ENCODE results near the gene BABAM2. TPM values are rescaled to one million over a fixed set of nuclear protein-coding genes. Genes with fewer than 3 reads are reported as not detected.

Gene BABAM2
- total RNA-seq, 6 experiments from 2014 or later = 17.1 to 39.4 (median 25.5) TPM

DNA sequence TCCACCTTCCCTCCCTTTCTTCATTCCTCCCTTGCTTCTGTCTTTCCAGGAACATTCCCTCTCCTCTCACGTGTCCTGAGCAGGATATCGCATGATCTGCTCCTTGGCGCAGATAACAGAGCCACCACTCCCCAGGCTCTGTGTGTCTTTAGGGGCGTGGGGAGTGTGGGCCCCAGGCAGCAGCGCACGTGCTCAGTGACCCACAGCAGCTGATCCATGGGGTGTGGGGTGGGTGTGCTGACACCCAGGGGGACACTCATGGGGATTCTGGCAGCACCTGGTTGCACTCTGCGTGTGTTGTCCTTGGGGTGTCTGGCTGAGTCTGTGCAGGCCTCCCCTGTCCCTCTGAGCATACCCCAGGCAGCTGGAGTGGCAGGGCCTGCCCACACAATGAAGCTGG, 492.2 kb downstream of the BABAM2 start:
- ATAC-seq = no peak
- H3K27ac ChIP-seq = no peak overlapping the region
- no peaks in the 10 kb centered on the region for H3K27me3 ChIP-seq
- no peak for DNase-seq
- no peak for TF ChIP-seq POLR2A (IDR thresholded peaks at IDR 0.05)
- TF ChIP-seq, protein P1, sequence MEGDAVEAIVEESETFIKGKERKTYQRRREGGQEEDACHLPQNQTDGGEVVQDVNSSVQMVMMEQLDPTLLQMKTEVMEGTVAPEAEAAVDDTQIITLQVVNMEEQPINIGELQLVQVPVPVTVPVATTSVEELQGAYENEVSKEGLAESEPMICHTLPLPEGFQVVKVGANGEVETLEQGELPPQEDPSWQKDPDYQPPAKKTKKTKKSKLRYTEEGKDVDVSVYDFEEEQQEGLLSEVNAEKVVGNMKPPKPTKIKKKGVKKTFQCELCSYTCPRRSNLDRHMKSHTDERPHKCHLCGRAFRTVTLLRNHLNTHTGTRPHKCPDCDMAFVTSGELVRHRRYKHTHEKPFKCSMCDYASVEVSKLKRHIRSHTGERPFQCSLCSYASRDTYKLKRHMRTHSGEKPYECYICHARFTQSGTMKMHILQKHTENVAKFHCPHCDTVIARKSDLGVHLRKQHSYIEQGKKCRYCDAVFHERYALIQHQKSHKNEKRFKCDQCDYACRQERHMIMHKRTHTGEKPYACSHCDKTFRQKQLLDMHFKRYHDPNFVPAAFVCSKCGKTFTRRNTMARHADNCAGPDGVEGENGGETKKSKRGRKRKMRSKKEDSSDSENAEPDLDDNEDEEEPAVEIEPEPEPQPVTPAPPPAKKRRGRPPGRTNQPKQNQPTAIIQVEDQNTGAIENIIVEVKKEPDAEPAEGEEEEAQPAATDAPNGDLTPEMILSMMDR (IDR thresholded peaks at IDR 0.05) = no peak
- H3K4me1 ChIP-seq = peaks cover 0 to 15% (median 5%) of the 10 kb centered on the region in 4 donors
- intact Hi-C loops (cut with DNase I) = no loop called here
- no peaks in the 10 kb centered on the region for H3K9me3 ChIP-seq
- 89% methylated on average over 5 of the region's 7 CpGs for WGBS (ENCODE audit: insufficient coverage, low coverage, low lambda C conversion rate, missing lambda C conversion rate)
- no peak overlapping the region for H3K4me3 ChIP-seq
- no peaks in the 10 kb centered on the region for H3K36me3 ChIP-seq

- Histone ChIP-seq H3K4me3 (no peak overlapping the region), H3K9me3 (no peaks in the 10 kb centered on the region), H3K27me3 (no peaks in the 10 kb centered on the region), H3K4me1 (peaks cover 0 to 6% (median 0%) of the 10 kb centered on the region in 4 donors), H3K36me3 (no peaks in the 10 kb centered on the region), H3K27ac (no peak overlapping the region)
- ATAC-seq = no peak
- TF ChIP-seq, protein P1 (IDR thresholded peaks at IDR 0.05) = no peak
- TF ChIP-seq POLR2A (IDR thresholded peaks at IDR 0.05) = no peak
- intact Hi-C loops (cut with DNase I) = no loop called here
- no peak for DNase-seq
- 44% methylated on average over 4 of the region's 6 CpGs for WGBS (ENCODE audit: insufficient coverage, low coverage, low lambda C conversion rate, missing lambda C conversion rate)
Observed at GRCh38 chr2:28387082-28387960, 496.8 kb downstream of the BABAM2 start.

Small RNAs within 50 kb of the gene (microRNA-seq; reads per million reads assigned to microRNA genes)
- 0 reads per million in 2 donors for gene MIR4263

Small RNAs within 50 kb of the gene (small RNA-seq; reads per million reads assigned to genes)
- gene MIR4263 (0 reads per million in 2 experiments), gene RF02271 (0 reads per million in 2 experiments)

Other genes with a start within 250 kb of the BABAM2 start
- gene SUPT7L, start 227.1 kb upstream of the BABAM2 start, total RNA-seq = 10 to 100 TPM; 11.4 to 15.3 (median 13.9) TPM
- gene SLC4A1AP, start 226.8 kb upstream of the BABAM2 start, total RNA-seq = 10 to 100 TPM in 2 of 6 experiments, 1 to 10 TPM in 4; 6.5 to 12.7 (median 8.5) TPM
- 10 to 100 TPM; 28.9 to 63.4 (median 36.0) TPM for gene MRPL33, start 119.0 kb upstream of the BABAM2 start, total RNA-seq
- gene RBKS, start 342 bp upstream of the BABAM2 start, total RNA-seq = 10 to 100 TPM; 13.5 to 18.6 (median 16.0) TPM

All from right lobe of liver (tissue), 6 donors.